K562 (cell line): ENCODE measurements around the gene TSC22D2. TPM values are rescaled to one million over a fixed set of nuclear protein-coding genes. Genes with fewer than 3 reads are reported as not detected.

Experiments
- ATAC-seq: fragments of 200-7000 bp; cut with Tn5 transposase; 3 replicates; pipeline ENCODE4 v1.9.1; 2020; ENCODE audit warnings: moderate library complexity
- BruUV-seq: library from RNA; stranded (reverse); fragments of 400-500 nt; replicated peaks from 2 replicates; lab custom pipeline; 2021; lab: Mats Ljungman, UMichigan
- CTCF ChIA-PET: fragments of 300-600 bp; formaldehyde crosslinking; extraction: SDS; loops from one replicate; lab custom pipeline; 2021; ENCODE audit warnings: low intra/inter-chr PET ratio; lab: Yijun Ruan, JAX
- POLR2A ChIA-PET: fragments of 300-600, 350-650 bp; sonication (Branson Sonifier 250); formaldehyde crosslinking; extraction: SDS; loops from one replicate; lab custom pipeline; 2021; ENCODE audit warnings: antibody characterized with exemption, inconsistent platforms; lab: Yijun Ruan, JAX
- DNase-seq, 4 experiments: peaks; one replicate each; pipeline versions ENCODE4 v3.0.0 to v3.0.0-alpha.2; 2011 to 2018; ENCODE audit warnings: low spot score in 3 of 4, mixed read lengths in 3 of 4; ENCODE audit errors: extremely low read depth in 1 of 4
- FAIRE-seq: peaks from 2 replicates; lab custom pipeline; 2011; peaks lifted over from hg19 to GRCh38; lab: Jason Lieb, UNC
- H2AFZ ChIP-seq: 2 replicates; pipeline ENCODE4 v1.6.0; 2011; ENCODE audit warnings: low read depth, low read length, control low read depth, inconsistent platforms
- H3K27ac ChIP-seq: fragments of 200-600 bp; 3 replicates; pipeline ENCODE4 v1.8.0; 2011; ENCODE audit warnings: low read depth, mild to moderate bottlenecking, control low read depth, inconsistent platforms, low read length, moderate library complexity, mixed read lengths; ENCODE audit errors: extremely low read depth
- H3K27me3 ChIP-seq, 2 experiments: fragments of 300-600 bp in 1 of 2; 2 replicates in 1 of 2; 3 replicates in 1 of 2; pipeline versions ENCODE4 v1.6.0 to v1.8.0; 2011; ENCODE audit warnings: inconsistent platforms in 2 of 2, low read length in 2 of 2, mild to moderate bottlenecking in 1 of 2, mixed read lengths in 1 of 2, moderate library complexity in 1 of 2; ENCODE audit not compliant: control insufficient read depth in 2 of 2, insufficient read depth in 2 of 2
- H3K36me3 ChIP-seq: fragments of 300-600 bp; 3 replicates; pipeline ENCODE4 v1.8.0; 2011; ENCODE audit warnings: mild to moderate bottlenecking, low read length, inconsistent platforms; ENCODE audit not compliant: control insufficient read depth, insufficient read depth
- H3K4me1 ChIP-seq, 2 experiments: fragments of 200-600 bp in 1 of 2; replicated peaks in 1 of 2; 2 replicates in 1 of 2; 3 replicates in 1 of 2; pipeline versions ENCODE4 v1.5.1 to v1.8.0; 2011; ENCODE audit warnings: inconsistent platforms in 2 of 2, low read length in 2 of 2, mild to moderate bottlenecking in 1 of 2, mixed read lengths in 1 of 2, moderate library complexity in 1 of 2; ENCODE audit not compliant: control insufficient read depth in 2 of 2, insufficient read depth in 2 of 2
- H3K4me2 ChIP-seq: 2 replicates; pipeline ENCODE4 v1.6.1; 2011; ENCODE audit warnings: low read length, control low read depth, inconsistent platforms, mixed read lengths; ENCODE audit not compliant: insufficient read depth
- H3K4me3 ChIP-seq: fragments of 200-600 bp; sonication (generic), shearing (Covaris generic); 2 replicates; pipeline ENCODE4 v1.5.1; 2016; ENCODE audit warnings: control low read depth, inconsistent platforms
- H3K79me2 ChIP-seq: fragments of 200-600 bp; 3 replicates; pipeline ENCODE4 v1.8.0; 2011; ENCODE audit warnings: low read length, inconsistent platforms; ENCODE audit not compliant: control insufficient read depth, insufficient read depth
- H3K9ac ChIP-seq, 2 experiments: 2 replicates each; pipeline versions ENCODE4 v1.6.0 to v1.6.1; 2011; ENCODE audit warnings: low read depth in 2 of 2, low read length in 2 of 2, control low read depth in 1 of 2, inconsistent platforms in 1 of 2, mild to moderate bottlenecking in 1 of 2, mixed read lengths in 1 of 2; ENCODE audit not compliant: insufficient read depth in 1 of 2
- H3K9me1 ChIP-seq: one replicate; pipeline ENCODE4 v1.6.0; 2011; ENCODE audit warnings: inconsistent platforms, mild to moderate bottlenecking, low read length, moderate library complexity; ENCODE audit not compliant: control insufficient read depth, insufficient read depth
- H3K9me3 ChIP-seq: replicated peaks from 2 replicates; pipeline ENCODE4 v1.5.1; 2011; ENCODE audit warnings: low read depth, low read length, inconsistent platforms; ENCODE audit not compliant: control insufficient read depth, insufficient read depth
- H4K20me1 ChIP-seq: replicated peaks from 2 replicates; pipeline ENCODE4 v1.6.1; 2011; ENCODE audit warnings: low read length, inconsistent platforms, mixed read lengths; ENCODE audit not compliant: control insufficient read depth, insufficient read depth
- CBX8 ChIP-seq: fragments of 200-600 bp; sonication (generic); IDR thresholded peaks from 2 replicates; pipeline ENCODE4 v1.6.1; 2012; ENCODE audit warnings: borderline replicate concordance, mixed run types, low read depth, mild to moderate bottlenecking, moderate library complexity, mixed read lengths, low read length, control low read depth, inconsistent platforms; ENCODE audit not compliant: poor library complexity, severe bottlenecking; ENCODE audit errors: extremely low read depth
- CCNT2 ChIP-seq: IDR thresholded peaks from 2 replicates; pipeline ENCODE4 v1.6.1; 2011; ENCODE audit warnings: borderline replicate concordance, low read depth, mild to moderate bottlenecking, moderate library complexity, mixed read lengths, low read length; ENCODE audit not compliant: insufficient read length; ENCODE audit errors: extremely low read depth
- CEBPB ChIP-seq: fragments of 450-650 bp; IDR thresholded peaks from 2 replicates; pipeline ENCODE4 v1.6.1; 2016; ENCODE audit warnings: missing genetic modification characterization, missing compliant biosample characterization
- CEBPG ChIP-seq, 3 experiments: fragments of 200-800 bp in 1 of 3; sonication (Bioruptor generic) in 1 of 3; sonication (generic) in 1 of 3; formaldehyde crosslinking in 1 of 3; IDR thresholded peaks in 2 of 3; conservative IDR thresholded peaks in 1 of 3; 2 replicates each; pipeline versions ENCODE4 v1.6.1 to v1.8.0; 2016 to 2022; ENCODE audit warnings: missing compliant biosample characterization in 2 of 3, missing genetic modification characterization in 2 of 3, mild to moderate bottlenecking in 1 of 3, missing genetic modification reagents in 1 of 3
- GTF2F1 ChIP-seq: IDR thresholded peaks from 2 replicates; pipeline ENCODE4 v1.6.1; 2011; ENCODE audit warnings: low read depth, low read length, improper control_type of control experiment
- HEY1 ChIP-seq: fragments of 250-450 bp; sonication (Bioruptor Pico); IDR thresholded peaks from 2 replicates; pipeline ENCODE4 v1.5.0; 2020; ENCODE audit warnings: mild to moderate bottlenecking, moderate library complexity, borderline replicate concordance
- LARP7 ChIP-seq: fragments of 450-650 bp; IDR thresholded peaks from 2 replicates; pipeline ENCODE4 v1.6.1; 2016
- POLR2H ChIP-seq: IDR thresholded peaks from 2 replicates; pipeline ENCODE4 v1.6.1; 2016; ENCODE audit warnings: missing genetic modification characterization, low read depth, mild to moderate bottlenecking, control low read depth, missing compliant biosample characterization, moderate library complexity
- RB1 ChIP-seq: fragments of 450-650 bp; IDR thresholded peaks from 2 replicates; pipeline ENCODE4 v1.6.1; 2017; ENCODE audit warnings: low read depth, mild to moderate bottlenecking
- SIN3A ChIP-seq, 2 experiments: fragments of 150-350 bp in 1 of 2; IDR thresholded peaks; 2 replicates each; pipeline ENCODE4 v1.6.1; 2011 to 2016; ENCODE audit warnings: borderline replicate concordance in 2 of 2, low read depth in 2 of 2, low read length in 2 of 2, mild to moderate bottlenecking in 2 of 2, moderate library complexity in 2 of 2; ENCODE audit not compliant: control insufficient read depth in 1 of 2
- ZNF316 ChIP-seq: fragments of 450-650 bp; IDR thresholded peaks from 2 replicates; pipeline ENCODE4 v1.6.1; 2016
- WGBS: fragments of 100-300 bp; shearing (Covaris generic); methylation state at CpG from one replicate; pipeline ENCODE4 v1.1.6; 2016; ENCODE audit warnings: low coverage, mixed read lengths; ENCODE audit not compliant: insufficient coverage; ENCODE audit errors: missing lambda C conversion rate; 5-methylcytosine and 5-hydroxymethylcytosine counted together
- in situ Hi-C: fragments of 300-500 bp; cut with MboI; formaldehyde crosslinking; loops from 4 replicates; pipeline ENCODE4 v1.15.0; 2018; ENCODE audit warnings: inconsistent platforms, mixed read lengths
- intact Hi-C: fragments of 100-400 bp; cut with micrococcal nuclease; formaldehyde crosslinking; loops from 2 replicates; pipeline ENCODE4 v1.14.2; 2022
- polyA plus RNA-seq, 8 experiments: library from polyadenylated mRNA; depleted of rRNA in 4 of 8; stranded (reverse) in 5 of 8; unstranded in 3 of 8; fragments of >200 nt; fragmentation: Nextera tagmentation in 2 of 8; fragmentation: Illumina TruSeq in 1 of 8; extraction: Ambion mirVana in 2 of 8; extraction: Trizol in 1 of 8; gene quantifications; 2 replicates each; pipeline versions ENCODE4 v1.2.1 to v1.2.3, GENCODE V29; 2011 to 2014; ENCODE audit warnings: inconsistent platforms in 1 of 8, missing spikeins in 1 of 8
- total RNA-seq, 7 experiments: library from RNA; depleted of rRNA in 6 of 7; stranded (reverse); fragments of >200 nt in 6 of 7; fragmentation: Illumina TruSeq in 2 of 7; extraction: Trizol in 2 of 7; gene quantifications; 2 replicates each; pipeline versions ENCODE4 v1.2.1 to v1.2.3, GENCODE V29; 2011 to 2021; ENCODE audit warnings: low replicate concordance in 1 of 7
- TF ChIP-seq, protein P1 (sequence below): fragments of 200-800 bp; sonication (Bioruptor generic); IDR thresholded peaks from 2 replicates; pipeline ENCODE4 v1.6.1; 2017; ENCODE audit warnings: missing genetic modification characterization, missing compliant biosample characterization
- TF ChIP-seq, protein P2 (sequence below): fragments of 450-650 bp; IDR thresholded peaks from 2 replicates; pipeline ENCODE4 v1.6.1; 2018; ENCODE audit not compliant: partially characterized antibody
- TF ChIP-seq, protein P3 (sequence below): fragments of 450-650 bp; formaldehyde crosslinking; conservative IDR thresholded peaks from 2 replicates; pipeline ENCODE4 v1.4.0; 2022; ENCODE audit warnings: mild to moderate bottlenecking, missing genetic modification characterization

The TSC22D2 gene
- total and polyA plus RNA-seq, 9 of the 15 experiments (the other 6 are each of a cell fraction or from before 2014, with no cell fraction given): 5.5 to 44.0 (median 19.3) TPM

DNA sequence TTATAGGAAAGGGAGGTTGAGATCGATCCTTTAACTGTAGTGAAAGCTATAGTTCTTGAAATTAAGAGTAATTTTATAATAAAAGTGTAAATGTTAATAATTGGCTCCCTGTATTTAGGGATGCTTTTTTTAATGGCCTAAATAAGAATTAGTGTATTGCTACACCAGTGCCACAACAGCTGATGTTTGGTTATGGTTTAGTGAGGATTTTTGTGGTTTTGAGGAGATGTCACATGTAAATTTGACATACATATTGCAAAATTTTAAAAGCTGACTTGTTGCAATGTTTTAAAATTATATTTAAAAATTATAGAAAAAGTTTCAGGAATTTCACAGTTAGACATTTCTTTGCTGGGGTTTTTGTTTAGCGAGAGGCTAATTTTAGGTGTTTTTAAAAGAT lies 3.9 kb downstream of the TSC22D2 start:
- Histone ChIP-seq H3K9ac (peak overlapping the region in 1 of 2 experiments; percentile 84; a peak in 3 of 4 replicates), H3K79me2 (peaks cover 84% of the 10 kb centered on the region), H3K27ac (peak overlapping the region; percentile 31; the same call in 1 of the 3 replicates), H3K4me1 (peaks cover 6 to 28% of the 10 kb centered on the region in 2 experiments; a peak in 3 of 5 replicates), H4K20me1 (peaks cover 32% of the 10 kb centered on the region), H3K4me2 (peak overlapping the region; percentile 92), H3K4me3 (peak overlapping the region; percentile 81), H3K9me3 (no peaks in the 10 kb centered on the region), H3K9me1 (no peaks in the 10 kb centered on the region), H3K27me3 (no peaks in the 10 kb centered on the region), H3K36me3 (peaks cover 56% of the 10 kb centered on the region), H2AFZ (no peak overlapping the region)
- POLR2A ChIA-PET: interaction anchor here (1.0 to 2.7 kb wide), 3 partner anchors 8 to 18 kb away, joined by 3 to 19 read pairs (median 4); no protein-coding TSS in a partner anchor
- CTCF ChIA-PET: interaction anchor here (3.8 kb wide), 1 partner anchor 83 kb away, joined by 26 read pairs; no protein-coding TSS in a partner anchor
- no peak for FAIRE-seq
- 0% methylated on average over 2 of the region's 2 CpGs for WGBS
- DNase-seq: no peak
- BruUV-seq: no TSS peak
- no peak for ATAC-seq
- in situ Hi-C loops (loop anchor here (5.0 kb wide), 1 partner anchor 80 kb away; no protein-coding TSS in a partner anchor), intact Hi-C loops (loop anchor here (2.0 to 5.0 kb wide), 3 partner anchors 125 to 190 kb away; partner anchors contain the start of gene SELENOT)
- TF ChIP-seq, protein P1, sequence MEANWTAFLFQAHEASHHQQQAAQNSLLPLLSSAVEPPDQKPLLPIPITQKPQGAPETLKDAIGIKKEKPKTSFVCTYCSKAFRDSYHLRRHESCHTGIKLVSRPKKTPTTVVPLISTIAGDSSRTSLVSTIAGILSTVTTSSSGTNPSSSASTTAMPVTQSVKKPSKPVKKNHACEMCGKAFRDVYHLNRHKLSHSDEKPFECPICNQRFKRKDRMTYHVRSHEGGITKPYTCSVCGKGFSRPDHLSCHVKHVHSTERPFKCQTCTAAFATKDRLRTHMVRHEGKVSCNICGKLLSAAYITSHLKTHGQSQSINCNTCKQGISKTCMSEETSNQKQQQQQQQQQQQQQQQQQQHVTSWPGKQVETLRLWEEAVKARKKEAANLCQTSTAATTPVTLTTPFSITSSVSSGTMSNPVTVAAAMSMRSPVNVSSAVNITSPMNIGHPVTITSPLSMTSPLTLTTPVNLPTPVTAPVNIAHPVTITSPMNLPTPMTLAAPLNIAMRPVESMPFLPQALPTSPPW (CRISPR knock-in tag): no peak
- TF ChIP-seq CEBPB (peak; percentile 13; the same call in 1 of the 2 replicates), CEBPG (CRISPR knock-in tag; IDR thresholded peaks at IDR 0.05) (no peak), CEBPG (tag; conservative IDR thresholded peaks at IDR 0.05 in 1 of 2, IDR thresholded peaks at IDR 0.05 in 1 of 2) (peak; percentile 9 to 26; a peak in 1 of 4 replicates), POLR2H (0 out of 2 replicates have a peak, but pooled peaks have one; percentile 43), SIN3A (IDR thresholded peaks at IDR 0.05; ENCODE audit: borderline replicate concordance in 2 of 2, control insufficient read depth in 1 of 2, low read depth in 2 of 2, low read length in 2 of 2) (peak in 1 of 2 experiments; percentile 12; a peak in 1 of 4 replicates), LARP7 (no peak), RB1 (no peak), CCNT2 (no peak), CBX8 (no peak), GTF2F1 (no peak), HEY1 (CRISPR knock-in tag) (no peak), ZNF316 (no peak)
- TF ChIP-seq, protein P2, sequence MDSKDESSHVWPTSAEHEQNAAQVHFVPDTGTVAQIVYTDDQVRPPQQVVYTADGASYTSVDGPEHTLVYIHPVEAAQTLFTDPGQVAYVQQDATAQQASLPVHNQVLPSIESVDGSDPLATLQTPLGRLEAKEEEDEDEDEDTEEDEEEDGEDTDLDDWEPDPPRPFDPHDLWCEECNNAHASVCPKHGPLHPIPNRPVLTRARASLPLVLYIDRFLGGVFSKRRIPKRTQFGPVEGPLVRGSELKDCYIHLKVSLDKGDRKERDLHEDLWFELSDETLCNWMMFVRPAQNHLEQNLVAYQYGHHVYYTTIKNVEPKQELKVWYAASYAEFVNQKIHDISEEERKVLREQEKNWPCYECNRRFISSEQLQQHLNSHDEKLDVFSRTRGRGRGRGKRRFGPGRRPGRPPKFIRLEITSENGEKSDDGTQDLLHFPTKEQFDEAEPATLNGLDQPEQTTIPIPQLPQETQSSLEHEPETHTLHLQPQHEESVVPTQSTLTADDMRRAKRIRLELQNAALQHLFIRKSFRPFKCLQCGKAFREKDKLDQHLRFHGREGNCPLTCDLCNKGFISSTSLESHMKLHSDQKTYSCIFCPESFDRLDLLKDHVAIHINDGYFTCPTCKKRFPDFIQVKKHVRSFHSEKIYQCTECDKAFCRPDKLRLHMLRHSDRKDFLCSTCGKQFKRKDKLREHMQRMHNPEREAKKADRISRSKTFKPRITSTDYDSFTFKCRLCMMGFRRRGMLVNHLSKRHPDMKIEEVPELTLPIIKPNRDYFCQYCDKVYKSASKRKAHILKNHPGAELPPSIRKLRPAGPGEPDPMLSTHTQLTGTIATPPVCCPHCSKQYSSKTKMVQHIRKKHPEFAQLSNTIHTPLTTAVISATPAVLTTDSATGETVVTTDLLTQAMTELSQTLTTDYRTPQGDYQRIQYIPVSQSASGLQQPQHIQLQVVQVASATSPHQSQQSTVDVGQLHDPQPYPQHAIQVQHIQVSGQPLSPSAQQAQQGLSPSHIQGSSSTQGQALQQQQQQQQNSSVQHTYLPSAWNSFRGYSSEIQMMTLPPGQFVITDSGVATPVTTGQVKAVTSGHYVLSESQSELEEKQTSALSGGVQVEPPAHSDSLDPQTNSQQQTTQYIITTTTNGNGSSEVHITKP: no peak
- TF ChIP-seq, protein P3, sequence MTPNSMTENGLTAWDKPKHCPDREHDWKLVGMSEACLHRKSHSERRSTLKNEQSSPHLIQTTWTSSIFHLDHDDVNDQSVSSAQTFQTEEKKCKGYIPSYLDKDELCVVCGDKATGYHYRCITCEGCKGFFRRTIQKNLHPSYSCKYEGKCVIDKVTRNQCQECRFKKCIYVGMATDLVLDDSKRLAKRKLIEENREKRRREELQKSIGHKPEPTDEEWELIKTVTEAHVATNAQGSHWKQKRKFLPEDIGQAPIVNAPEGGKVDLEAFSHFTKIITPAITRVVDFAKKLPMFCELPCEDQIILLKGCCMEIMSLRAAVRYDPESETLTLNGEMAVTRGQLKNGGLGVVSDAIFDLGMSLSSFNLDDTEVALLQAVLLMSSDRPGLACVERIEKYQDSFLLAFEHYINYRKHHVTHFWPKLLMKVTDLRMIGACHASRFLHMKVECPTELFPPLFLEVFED: no peak
